Stomach (tissue), 19 donors: ENCODE data around the gene ZNF267. TPM values are rescaled to one million over a fixed set of nuclear protein-coding genes. Genes with fewer than 3 reads are reported as not detected.
"Not testable (repeated sequence)": the region's sequence is repeated elsewhere in the genome, so short reads cannot be mapped to it uniquely, and the experiment has no call there.

ENCODE experiments used
- DNase-seq, 2 donors: peaks; one replicate each; pipeline versions ENCODE4 v3.0.0 to v3.0.0-alpha.2; 2013 to 2019
- H3K27ac ChIP-seq, 5 donors: fragments of 200-600 bp in 4 of 5; sonication (generic) in 4 of 5; one replicate each; pipeline ENCODE4 v1.5.1; 2013 to 2019; ENCODE audit warnings: mild to moderate bottlenecking in 1 of 5, moderate library complexity in 1 of 5
- H3K27me3 ChIP-seq, 3 donors: fragments of 200-600 bp; sonication (generic); one replicate each; pipeline ENCODE4 v1.5.1; 2017 to 2019; ENCODE audit warnings: mixed run types in 1 of 3
- H3K36me3 ChIP-seq, 4 donors: fragments of 200-600 bp; sonication (generic); 1 replicate in 3 of 4; 2 replicates in 1 of 4; pipeline ENCODE4 v1.5.1; 2016 to 2019
- H3K4me1 ChIP-seq, 4 donors: fragments of 200-600 bp; sonication (generic); one replicate each; pipeline ENCODE4 v1.5.1; 2016 to 2019
- H3K4me3 ChIP-seq, 4 donors: fragments of 200-600 bp; sonication (generic) in 3 of 4; one replicate each; pipeline ENCODE4 v1.5.1; 2016 to 2019; ENCODE audit warnings: mild to moderate bottlenecking in 1 of 4
- H3K9me3 ChIP-seq, 4 donors: fragments of 200-600 bp; sonication (generic); one replicate each; pipeline ENCODE4 v1.5.1; 2016 to 2019
- CTCF ChIP-seq, 7 experiments: fragments of 450-650 bp in 4 of 7; fragments of 200-600 bp in 3 of 7; sonication (generic) in 3 of 7; IDR thresholded peaks; one replicate each; pipeline ENCODE4 v1.5.1; 2016 to 2019; ENCODE audit warnings: antibody characterized with exemption in 7 of 7, control low read depth in 2 of 7, mild to moderate bottlenecking in 1 of 7
- EP300 ChIP-seq: sonication (generic); formaldehyde crosslinking; IDR thresholded peaks from one replicate; pipeline ENCODE4 v1.6.1; 2017; ENCODE audit warnings: antibody characterized with exemption
- POLR2A ChIP-seq, 4 donors: fragments of 450-650 bp; IDR thresholded peaks; one replicate each; pipeline ENCODE4 v1.6.1; 2016; ENCODE audit warnings: antibody characterized with exemption in 4 of 4, control low read depth in 2 of 4, mild to moderate bottlenecking in 1 of 4, moderate library complexity in 1 of 4
- POLR2AphosphoS5 ChIP-seq, 3 donors: sonication (generic); formaldehyde crosslinking; IDR thresholded peaks; one replicate each; pipeline ENCODE4 v1.6.1; 2016; ENCODE audit warnings: antibody characterized with exemption in 3 of 3
- WGBS, 5 donors: extraction: QIAGEN DNeasy Blood & Tissue Kit in 3 of 5; methylation state at CpG; one replicate each; pipeline versions ENCODE4 v1.1.5 to v1.1.7; 2013 to 2018; 5-methylcytosine and 5-hydroxymethylcytosine counted together
- intact Hi-C: fragments of 100-400 bp; cut with DNase I; formaldehyde crosslinking; loops from one replicate; pipeline ENCODE4 v1.15.1; 2023; ENCODE audit warnings: low total_unique reads
- long read RNA-seq, 10 donors: transcript quantifications; one replicate each; lab custom pipeline, GENCODE V29; 2026
- polyA plus RNA-seq, 3 donors: library from polyadenylated mRNA; stranded (reverse); fragments of 200-250 nt; gene quantifications; one replicate each; pipeline ENCODE4 v1.2.3, GENCODE V29; 2013
- total RNA-seq, 5 donors: library from RNA; depleted of rRNA; stranded (reverse); fragments of >200 nt; gene quantifications; one replicate each; pipeline versions ENCODE4 v1.1.0 to v1.2.3, GENCODE V29; 2014 to 2016
- donor health status: healthy with polysubstance abuse.
- donor health status: Bipolar disorder and iron deficiency.
- donor health status: healthy.

The ZNF267 gene
- total RNA-seq: 10 to 100 TPM; 11.1 to 30.3 (median 24.9) TPM
- polyA plus RNA-seq: 1 to 10 TPM; 3.5 to 8.6 (median 3.7) TPM
- long read RNA-seq, donor 1, full-length matches to known transcripts: 7 of 7 reads
- long read RNA-seq, donor 1, partial matches to known transcripts: 0 of 7 reads
- long read RNA-seq, donor 1, other reads (novel, unspliced or antisense): 0 of 7 reads
- long read RNA-seq, donor 2, full-length matches to known transcripts: 3 of 3 reads
- long read RNA-seq, donor 2, partial matches to known transcripts: 0 of 3 reads
- long read RNA-seq, donor 2, other reads (novel, unspliced or antisense): 0 of 3 reads
- long read RNA-seq, donor 3, partial matches to known transcripts: 0 of 1 reads
- long read RNA-seq, donor 3, other reads (novel, unspliced or antisense): 0 of 1 reads
- long read RNA-seq, donor 4, partial matches to known transcripts: 0 of 1 reads
- long read RNA-seq, donor 4, other reads (novel, unspliced or antisense): 0 of 1 reads
- long read RNA-seq, donor 5: 0 reads
- long read RNA-seq, donor 6, full-length matches to known transcripts: 10 of 10 reads
- long read RNA-seq, donor 6, partial matches to known transcripts: 0 of 10 reads
- long read RNA-seq, donor 6, other reads (novel, unspliced or antisense): 0 of 10 reads
- long read RNA-seq, donor 7, full-length matches to known transcripts: 9 of 9 reads
- long read RNA-seq, donor 7, partial matches to known transcripts: 0 of 9 reads
- long read RNA-seq, donor 7, other reads (novel, unspliced or antisense): 0 of 9 reads
- long read RNA-seq, donor 8, full-length matches to known transcripts: 5 of 5 reads
- long read RNA-seq, donor 8, partial matches to known transcripts: 0 of 5 reads
- long read RNA-seq, donor 8, other reads (novel, unspliced or antisense): 0 of 5 reads
- long read RNA-seq, donor 9, full-length matches to known transcripts: 4 of 4 reads
- long read RNA-seq, donor 9, partial matches to known transcripts: 0 of 4 reads
- long read RNA-seq, donor 9, other reads (novel, unspliced or antisense): 0 of 4 reads
- long read RNA-seq, donor 10, partial matches to known transcripts: 0 of 2 reads
- long read RNA-seq, donor 10, other reads (novel, unspliced or antisense): 0 of 2 reads

GRCh38 chr16:31873556-31874365, at the start of gene ZNF267:
Gene ZNF267 (plus strand): TSS chr16:31873807. CDS start chr16:31873967, 160 bp downstream.
- H3K27ac ChIP-seq: peak within 1 kb of the TSS; percentile 87 to 94 (median 94)
- WGBS, 5 donors: 0 to 1% (median 0%) methylated on average over 30 to 57 of the region's 57 CpGs
- peaks cover 36 to 55% (median 52%) of the 10 kb centered on the region in 4 donors for H3K4me1 ChIP-seq
- peaks cover 0 to 5% (median 2%) of the 10 kb centered on the region in 4 donors for H3K36me3 ChIP-seq
- intact Hi-C loops: no loop called here
- H3K4me3 ChIP-seq: peak within 1 kb of the TSS; percentile 64 to 99 (median 92)
- peak; percentile 97 for DNase-seq
- TF ChIP-seq POLR2A (IDR thresholded peaks at IDR 0.05): peak in 1 of 4 donors; percentile 66
- peak; percentile 63 to 92 (median 88) for TF ChIP-seq POLR2AphosphoS5 (IDR thresholded peaks at IDR 0.05)
- no peak for TF ChIP-seq EP300
- no peak for TF ChIP-seq CTCF (IDR thresholded peaks at IDR 0.05)
- H3K9me3 ChIP-seq: no peaks in the 10 kb centered on the region
- no peaks in the 10 kb centered on the region for H3K27me3 ChIP-seq

- DNase-seq: no peak
- peaks cover 4 to 34% (median 24%) of the 10 kb centered on the region in 4 donors for H3K9me3 ChIP-seq
- no peak overlapping the region for H3K4me3 ChIP-seq
- intact Hi-C loops: no loop called here
- no peaks in the 10 kb centered on the region for H3K27me3 ChIP-seq
- WGBS, 5 donors: 48 to 55% (median 49%) methylated on average over 3 of the region's 3 CpGs
- H3K36me3 ChIP-seq: no peaks in the 10 kb centered on the region
- H3K27ac ChIP-seq: no peak overlapping the region
- H3K4me1 ChIP-seq: no peaks in the 10 kb centered on the region
- TF ChIP-seq POLR2AphosphoS5 (IDR thresholded peaks at IDR 0.05) (no peak), CTCF (IDR thresholded peaks at IDR 0.05) (no peak), POLR2A (IDR thresholded peaks at IDR 0.05) (no peak), EP300 (no peak)
Observed at GRCh38 chr16:31833047-31833446, 40.6 kb upstream of the ZNF267 start.

GRCh38 chr16:31836396-31836795, 37.2 kb upstream of the ZNF267 start:
- peaks cover 4 to 52% (median 38%) of the 10 kb centered on the region in 4 donors for H3K9me3 ChIP-seq
- H3K4me3 ChIP-seq, H3K27me3 ChIP-seq, H3K36me3 ChIP-seq, H3K4me1 ChIP-seq, DNase-seq, intact Hi-C loops, H3K27ac ChIP-seq: not testable (repeated sequence)
- WGBS, 5 donors: 88 to 98% (median 93%) methylated on average over 6 to 24 of the region's 31 CpGs

GRCh38 chr16:31842864-31843263, 30.7 kb upstream of the ZNF267 start:
- Histone ChIP-seq H3K4me1 (no peaks in the 10 kb centered on the region), H3K9me3 (peaks cover 0 to 76% (median 58%) of the 10 kb centered on the region in 4 donors), H3K27me3 (no peaks in the 10 kb centered on the region), H3K4me3 (no peak overlapping the region), H3K27ac (no peak overlapping the region), H3K36me3 (no peaks in the 10 kb centered on the region)
- intact Hi-C loops: no loop called here
- no peak for DNase-seq
- TF ChIP-seq POLR2A (IDR thresholded peaks at IDR 0.05): no peak
- TF ChIP-seq CTCF (IDR thresholded peaks at IDR 0.05): no peak
- TF ChIP-seq EP300: no peak
- no peak for TF ChIP-seq POLR2AphosphoS5 (IDR thresholded peaks at IDR 0.05)
- WGBS, 5 donors: 49 to 65% (median 61%) methylated on average over 7 of the region's 7 CpGs

- H3K27ac ChIP-seq, H3K4me1 ChIP-seq, H3K4me3 ChIP-seq, intact Hi-C loops, H3K27me3 ChIP-seq, H3K36me3 ChIP-seq, DNase-seq: not testable (repeated sequence)
- peaks cover 11 to 62% (median 44%) of the 10 kb centered on the region in 4 donors for H3K9me3 ChIP-seq
- 78 to 92% (median 87%) methylated on average over 2 of the region's 2 CpGs for WGBS, 5 donors
Observed at GRCh38 chr16:31848572-31848971, 25.0 kb upstream of the ZNF267 start.
